Measurements from ENCODE around the gene CRB2.

The CRB2 gene

GRCh38 chr9:123365287-123365880 is 9.4 kb downstream of the CRB2 start:
- DNase-seq (ENCODE audit: low spot score): no peak

GRCh38 chr9:123365881-123366528 is 10.0 kb downstream of the CRB2 start:
- DNase-seq (ENCODE audit: low spot score): no peak

- no peak for DNase-seq (ENCODE audit: low spot score)
Observed at GRCh38 chr9:123368023-123368422, 12.0 kb downstream of the CRB2 start.

- peak; percentile 53 for DNase-seq (ENCODE audit: low spot score)
Observed at GRCh38 chr9:123368536-123369153, 12.6 kb downstream of the CRB2 start.

- no peak for DNase-seq (ENCODE audit: low spot score)
Observed at GRCh38 chr9:123369296-123369695, 13.3 kb downstream of the CRB2 start.

- DNase-seq (ENCODE audit: low spot score): no peak
Observed at GRCh38 chr9:123370108-123370507, 14.1 kb downstream of the CRB2 start.

GRCh38 chr9:123370526-123371227 is 14.7 kb downstream of the CRB2 start:
- no peak for DNase-seq (ENCODE audit: low spot score)

- DNase-seq (ENCODE audit: low spot score): no peak
Observed at GRCh38 chr9:123371228-123371584, 15.2 kb downstream of the CRB2 start.

- DNase-seq (ENCODE audit: low spot score): no peak
Observed at GRCh38 chr9:123371805-123372590, 16.0 kb downstream of the CRB2 start.

- no peak for DNase-seq (ENCODE audit: low spot score)
Observed at GRCh38 chr9:123372766-123373446, 16.9 kb downstream of the CRB2 start.

GRCh38 chr9:123373447-123373923 is 17.5 kb downstream of the CRB2 start:
- DNase-seq (ENCODE audit: low spot score): no peak

- no peak for DNase-seq (ENCODE audit: low spot score)
Observed at GRCh38 chr9:123373946-123374345, 17.9 kb downstream of the CRB2 start.

GRCh38 chr9:123375469-123376132 is 19.6 kb downstream of the CRB2 start:
- DNase-seq (ENCODE audit: low spot score): no peak

GRCh38 chr9:123376218-123377071 is 20.4 kb downstream of the CRB2 start:
- no peak for DNase-seq (ENCODE audit: low spot score)

- no peak for DNase-seq (ENCODE audit: low spot score)
Observed at GRCh38 chr9:123377211-123377971, 21.4 kb downstream of the CRB2 start.

GRCh38 chr9:123378025-123378424 is 22.0 kb downstream of the CRB2 start:
- DNase-seq (ENCODE audit: low spot score): no peak

- DNase-seq (ENCODE audit: low spot score): no peak
Observed at GRCh38 chr9:123378956-123379660, 23.1 kb downstream of the CRB2 start.

GRCh38 chr9:123380852-123381705 is 25.1 kb downstream of the CRB2 start:
- no peak for DNase-seq (ENCODE audit: low spot score)
